Activated CD8-positive, alpha-beta T cell treated with anti-CD3 and anti-CD28 coated beads for 36 hours (primary cell): ENCODE results near the gene C1orf56. TPM values are rescaled to one million over a fixed set of nuclear protein-coding genes. Genes with fewer than 3 reads are reported as not detected.
A peak's percentile ranks its signal among the peaks of the same experiment; 100 is the strongest.

ENCODE experiments used
- ATAC-seq: fragments of 200-7000 bp; cut with Tn5 transposase; one replicate; pipeline ENCODE4 v1.10.0; 2021; ENCODE audit warnings: mild to moderate bottlenecking, moderate library complexity
- CTCF ChIA-PET: fragments of 350-600 bp; sonication (Branson Sonifier 250); formaldehyde crosslinking; loops from one replicate; lab custom pipeline; 2021; ENCODE audit warnings: antibody characterized with exemption; lab: Charles Lee
- POLR2A ChIA-PET: fragments of 350-600 bp; sonication (Branson Sonifier 250); formaldehyde crosslinking; loops from one replicate; lab custom pipeline; 2021; ENCODE audit warnings: antibody characterized with exemption; lab: Charles Lee
- DNase-seq: peaks from one replicate; pipeline ENCODE4 v3.0.0-alpha.2; 2020
- H3K27ac Mint-ChIP-seq: one replicate; pipeline ENCODE4 v1.8.0; 2021; ENCODE audit warnings: mild to moderate bottlenecking, mixed read lengths
- H3K27me3 Mint-ChIP-seq: one replicate; pipeline ENCODE4 v1.8.0; 2021; ENCODE audit warnings: mixed read lengths
- H3K36me3 Mint-ChIP-seq: one replicate; pipeline ENCODE4 v1.8.0; 2021; ENCODE audit warnings: low read depth, mixed read lengths
- H3K4me1 Mint-ChIP-seq: one replicate; pipeline ENCODE4 v1.8.0; 2021; ENCODE audit warnings: low read depth, mixed read lengths
- H3K4me3 Mint-ChIP-seq: one replicate; pipeline ENCODE4 v1.8.0; 2021; ENCODE audit warnings: mild to moderate bottlenecking, moderate library complexity, mixed read lengths
- H3K9me3 Mint-ChIP-seq: one replicate; pipeline ENCODE4 v1.8.0; 2021; ENCODE audit warnings: mixed read lengths
- intact Hi-C: fragments of 100-400 bp; cut with micrococcal nuclease; formaldehyde crosslinking; loops from one replicate; pipeline ENCODE4 v1.10.0; 2022
- total RNA-seq, 2 experiments: library from RNA; stranded (reverse); gene quantifications; one replicate each; pipeline ENCODE4 v1.2.3, GENCODE V29; 2021
- TF ChIP-seq, protein P1 (sequence below): fragments of 200-600 bp; IDR thresholded peaks from one replicate; pipeline ENCODE4 v1.8.0; 2022; ENCODE audit warnings: antibody characterized with exemption, mild to moderate bottlenecking

Gene C1orf56
- total RNA-seq, 2 experiments from 2014 or later, result 1.4 to 1.9 TPM

DNA sequence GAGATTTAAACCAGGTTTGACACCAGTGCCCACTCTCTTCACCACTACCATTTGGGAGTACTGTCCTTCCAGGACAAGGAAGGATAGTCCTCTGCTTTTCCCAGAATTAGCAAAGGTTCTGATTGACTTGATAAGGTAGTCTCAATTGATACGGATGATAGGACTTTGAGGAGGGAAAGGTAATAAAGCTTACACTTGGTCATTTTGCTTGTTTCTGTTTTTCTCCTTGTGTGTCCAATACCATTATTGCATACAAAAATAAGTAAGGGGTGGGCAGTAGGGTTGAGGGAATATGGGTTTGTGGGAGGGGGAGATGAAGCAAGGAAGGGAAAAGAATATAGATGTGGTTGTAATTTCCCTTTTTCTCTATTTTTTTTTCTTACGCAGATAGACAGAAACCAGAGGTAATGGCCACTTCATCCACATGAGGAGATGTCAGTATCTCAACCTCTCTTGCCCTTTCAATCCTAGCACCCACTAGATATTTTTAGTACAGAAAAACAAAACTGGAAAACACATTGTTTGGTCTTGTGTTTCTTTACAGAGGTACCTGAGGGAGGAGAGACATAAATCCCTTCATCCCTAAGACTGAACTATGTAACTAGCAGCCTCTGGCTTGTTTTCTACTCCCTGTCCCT, 2.6 kb downstream of the C1orf56 start:
- TF ChIP-seq, protein P1, sequence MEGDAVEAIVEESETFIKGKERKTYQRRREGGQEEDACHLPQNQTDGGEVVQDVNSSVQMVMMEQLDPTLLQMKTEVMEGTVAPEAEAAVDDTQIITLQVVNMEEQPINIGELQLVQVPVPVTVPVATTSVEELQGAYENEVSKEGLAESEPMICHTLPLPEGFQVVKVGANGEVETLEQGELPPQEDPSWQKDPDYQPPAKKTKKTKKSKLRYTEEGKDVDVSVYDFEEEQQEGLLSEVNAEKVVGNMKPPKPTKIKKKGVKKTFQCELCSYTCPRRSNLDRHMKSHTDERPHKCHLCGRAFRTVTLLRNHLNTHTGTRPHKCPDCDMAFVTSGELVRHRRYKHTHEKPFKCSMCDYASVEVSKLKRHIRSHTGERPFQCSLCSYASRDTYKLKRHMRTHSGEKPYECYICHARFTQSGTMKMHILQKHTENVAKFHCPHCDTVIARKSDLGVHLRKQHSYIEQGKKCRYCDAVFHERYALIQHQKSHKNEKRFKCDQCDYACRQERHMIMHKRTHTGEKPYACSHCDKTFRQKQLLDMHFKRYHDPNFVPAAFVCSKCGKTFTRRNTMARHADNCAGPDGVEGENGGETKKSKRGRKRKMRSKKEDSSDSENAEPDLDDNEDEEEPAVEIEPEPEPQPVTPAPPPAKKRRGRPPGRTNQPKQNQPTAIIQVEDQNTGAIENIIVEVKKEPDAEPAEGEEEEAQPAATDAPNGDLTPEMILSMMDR, result no peak
- POLR2A ChIA-PET, result interaction anchor here (0.7 to 4.0 kb wide), 4 partner anchors 8 to 202 kb away, joined by 3 to 22 read pairs (median 4); partner anchors contain the start of gene CDC42SE1
- DNase-seq, result no peak
- intact Hi-C loops, result no loop called here
- peak overlapping the region; percentile 20 for H3K27ac Mint-ChIP-seq
- ATAC-seq, result no peak
- H3K9me3 Mint-ChIP-seq, result no peaks in the 10 kb centered on the region
- H3K27me3 Mint-ChIP-seq, result no peaks in the 10 kb centered on the region
- H3K36me3 Mint-ChIP-seq, result peaks cover 48% of the 10 kb centered on the region
- H3K4me1 Mint-ChIP-seq, result peaks cover 60% of the 10 kb centered on the region
- H3K4me3 Mint-ChIP-seq, result no peak overlapping the region
- CTCF ChIA-PET, result interaction anchor here (1.1 to 2.2 kb wide), 7 partner anchors 8 to 107 kb away, joined by 3 to 13 read pairs (median 5); partner anchors contain the start of genes CDC42SE1 and TNFAIP8L2

DNA sequence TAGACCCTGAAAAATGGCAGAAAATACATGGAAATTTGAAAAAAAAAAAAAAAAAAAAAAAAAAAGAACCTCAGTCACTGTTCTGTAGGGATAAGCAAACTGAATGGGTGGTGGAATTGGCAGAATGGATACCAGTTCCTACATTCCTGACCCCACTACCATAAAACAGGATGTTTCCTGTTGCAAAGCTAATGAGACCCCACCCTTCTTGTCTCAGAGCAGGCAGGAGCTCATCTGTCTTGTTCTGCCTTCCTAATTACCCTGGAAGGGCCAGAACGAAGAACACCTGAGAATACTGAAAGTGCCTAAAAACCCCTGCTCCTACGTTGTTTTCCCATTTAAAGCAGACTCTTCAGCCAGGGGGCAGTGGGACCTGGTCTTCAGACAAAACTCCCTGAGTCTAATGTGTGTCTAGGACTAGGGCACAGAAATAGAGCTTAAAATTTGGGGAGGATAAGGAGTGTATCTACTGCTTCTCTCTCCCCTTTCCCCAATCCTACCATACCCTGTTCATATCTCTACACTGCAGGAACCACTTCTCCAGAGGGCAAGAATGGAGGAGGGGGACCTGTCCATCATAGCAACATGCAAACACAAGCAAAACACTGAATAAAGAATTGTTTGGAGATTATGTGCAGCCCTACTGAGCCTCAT, 3.9 kb downstream of the C1orf56 start:
- POLR2A ChIA-PET, result interaction anchor here (0.7 to 3.0 kb wide), 3 partner anchors 11 to 19 kb away, joined by 3 to 9 read pairs (median 8); partner anchors contain the start of gene GABPB2
- DNase-seq (no peak), ATAC-seq (no peak)
- TF ChIP-seq, protein P1, result no peak
- no peaks in the 10 kb centered on the region for H3K9me3 Mint-ChIP-seq
- peaks cover 65% of the 10 kb centered on the region for H3K4me1 Mint-ChIP-seq
- H3K36me3 Mint-ChIP-seq, result peaks cover 61% of the 10 kb centered on the region
- CTCF ChIA-PET, result interaction anchor here (0.8 to 2.2 kb wide), 5 partner anchors 8 to 71 kb away, joined by 3 to 13 read pairs (median 3); partner anchors contain the start of gene CDC42SE1
- no peak overlapping the region for H3K4me3 Mint-ChIP-seq
- peak overlapping the region; percentile 36 for H3K27ac Mint-ChIP-seq
- no peaks in the 10 kb centered on the region for H3K27me3 Mint-ChIP-seq
- intact Hi-C loops, result no loop called here

DNA sequence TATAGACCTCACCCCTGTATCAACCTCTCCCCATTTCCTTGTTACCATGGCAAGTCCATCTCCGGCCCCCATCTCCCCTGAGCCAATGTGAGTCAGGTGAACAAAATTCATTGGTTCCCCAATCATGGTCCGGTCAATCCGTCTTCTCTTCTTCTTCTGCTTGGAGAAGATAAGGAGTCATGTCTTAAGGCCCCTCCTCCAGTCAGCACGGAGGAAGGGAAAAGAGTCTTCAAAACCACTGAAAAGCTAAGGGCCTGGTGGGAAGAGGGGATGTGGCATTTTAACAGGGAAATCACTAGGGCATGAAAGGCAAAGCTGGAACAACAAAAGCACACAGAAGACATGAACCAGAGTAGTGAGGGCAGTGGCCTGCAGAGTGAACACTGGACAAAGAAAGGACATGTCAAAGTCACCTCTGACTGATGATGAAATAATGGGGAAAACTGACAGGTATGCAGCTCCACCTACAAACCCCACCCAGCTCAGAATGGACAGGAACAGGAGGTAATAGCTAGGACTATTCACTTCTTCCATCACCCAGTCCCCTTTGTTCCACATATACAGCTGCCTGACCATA, 7.5 kb downstream of the C1orf56 start:
- TF ChIP-seq, protein P1, result no peak
- DNase-seq, result no peak
- Mint-ChIP-seq H3K27me3 (no peaks in the 10 kb centered on the region), H3K36me3 (peaks cover 76% of the 10 kb centered on the region), H3K9me3 (no peaks in the 10 kb centered on the region), H3K4me1 (peaks cover 53% of the 10 kb centered on the region), H3K27ac (peak overlapping the region; percentile 95), H3K4me3 (no peak overlapping the region)
- CTCF ChIA-PET, result interaction anchor here (1.0 to 6.5 kb wide), 4 partner anchors 16 to 75 kb away, joined by 4 to 40 read pairs (median 6); partner anchors contain the start of gene GABPB2
- POLR2A ChIA-PET, result interaction anchor here (0.9 to 1.3 kb wide), 2 partner anchors 8 to 76 kb away, joined by 3 read pairs; no protein-coding TSS in a partner anchor
- no peak for ATAC-seq
- intact Hi-C loops, result loop anchor here (5.0 kb wide), 1 partner anchor 33 kb away; no protein-coding TSS in a partner anchor

DNA sequence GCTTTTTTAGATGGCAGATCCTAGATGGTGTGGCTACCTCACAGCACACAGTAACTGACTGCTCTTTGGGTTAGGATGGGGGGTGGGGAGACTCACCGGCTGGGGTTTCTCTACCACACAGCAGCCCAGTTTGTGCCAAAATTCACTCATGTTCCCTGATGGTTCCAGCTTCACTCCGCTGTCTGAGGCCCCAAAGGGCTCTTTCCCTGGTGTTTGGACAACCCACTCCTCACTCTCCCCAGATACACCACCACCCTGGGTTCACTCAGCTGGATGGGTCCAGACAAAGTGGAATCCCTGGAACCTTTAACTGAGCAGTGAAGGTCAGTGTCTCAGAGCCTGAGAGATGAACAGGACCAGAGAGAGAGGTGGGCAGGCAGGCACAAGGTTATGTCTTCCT, 8.0 kb downstream of the C1orf56 start:
- TF ChIP-seq, protein P1, result no peak
- H3K4me1 Mint-ChIP-seq, result peaks cover 52% of the 10 kb centered on the region
- ATAC-seq (no peak), DNase-seq (no peak)
- intact Hi-C loops, result loop anchor here (5.0 kb wide), 1 partner anchor 33 kb away; no protein-coding TSS in a partner anchor
- H3K4me3 Mint-ChIP-seq, result peak overlapping the region; percentile 96
- CTCF ChIA-PET, result interaction anchor here (0.9 to 6.5 kb wide), 3 partner anchors 16 to 75 kb away, joined by 3 to 40 read pairs (median 4); partner anchors contain the start of gene GABPB2
- H3K27ac Mint-ChIP-seq, result peak overlapping the region; percentile 95
- POLR2A ChIA-PET, result interaction anchor here (0.9 to 5.5 kb wide), 3 partner anchors 9 to 76 kb away, joined by 3 to 40 read pairs (median 3); partner anchors contain the start of gene GABPB2
- no peaks in the 10 kb centered on the region for H3K27me3 Mint-ChIP-seq
- peaks cover 76% of the 10 kb centered on the region for H3K36me3 Mint-ChIP-seq
- no peaks in the 10 kb centered on the region for H3K9me3 Mint-ChIP-seq
